ENCODE data around the gene SHISA2. TPM values are rescaled to one million over a fixed set of nuclear protein-coding genes. Genes with fewer than 3 reads are reported as not detected.
A peak's percentile ranks its signal among the peaks of the same experiment; 100 is the strongest.

Gene SHISA2
- total RNA-seq, 3 donors from 2014 or later (not counting 1 experiment from before 2014, with no cell fraction given) = 0.11 TPM; not detected in 2

GRCh38 chr13:26037302-26037701, 14.5 kb downstream of the SHISA2 start:
- H3K4me3 ChIP-seq (ENCODE audit: low read length) = no peak overlapping the region
- DNase-seq (peak in 1 of 2 donors; percentile 57), ATAC-seq (peak in 1 of 3 donors; percentile 46)
- H3K36me3 Mint-ChIP-seq = no peaks in the 10 kb centered on the region
- H3K27ac ChIP-seq (ENCODE audit: low read length) = no peak overlapping the region
- 80% methylated on average over 2 of the region's 2 CpGs for WGBS (ENCODE audit: insufficient coverage)
- no peaks in the 10 kb centered on the region for H3K27me3 ChIP-seq (ENCODE audit: control insufficient read depth, insufficient read depth, low read length)
- no peak overlapping the region for H3K27ac Mint-ChIP-seq
- no peaks in the 10 kb centered on the region for H3K9me3 Mint-ChIP-seq
- no peaks in the 10 kb centered on the region for H3K36me3 ChIP-seq (ENCODE audit: control insufficient read depth, insufficient read depth, low read length)
- peak; percentile 33 for TF ChIP-seq CTCF (IDR thresholded peaks at IDR 0.05)
- no peaks in the 10 kb centered on the region for H3K4me1 Mint-ChIP-seq
- peaks cover 0 to 4% of the 10 kb centered on the region in 2 donors for H3K27me3 Mint-ChIP-seq (ENCODE audit: low read depth in 2 of 2)
- no peak overlapping the region for H3K4me3 Mint-ChIP-seq
- H3K9me3 ChIP-seq (ENCODE audit: control insufficient read depth, insufficient read depth, low read length) = no peaks in the 10 kb centered on the region
- no peaks in the 10 kb centered on the region for H3K4me1 ChIP-seq (ENCODE audit: control insufficient read depth, insufficient read depth, low read length)
- intact Hi-C loops (cut with micrococcal nuclease) = no loop called here

GRCh38 chr13:26036383-26036782, 15.4 kb downstream of the SHISA2 start:
- Mint-ChIP-seq H3K4me1 (no peaks in the 10 kb centered on the region), H3K27me3 (ENCODE audit: low read depth in 2 of 2) (peaks cover 0 to 4% of the 10 kb centered on the region in 2 donors), H3K9me3 (no peaks in the 10 kb centered on the region), H3K4me3 (no peak overlapping the region), H3K36me3 (no peaks in the 10 kb centered on the region), H3K27ac (no peak overlapping the region)
- Histone ChIP-seq H3K27me3 (ENCODE audit: control insufficient read depth, insufficient read depth, low read length) (no peaks in the 10 kb centered on the region), H3K4me1 (ENCODE audit: control insufficient read depth, insufficient read depth, low read length) (no peaks in the 10 kb centered on the region), H3K36me3 (ENCODE audit: control insufficient read depth, insufficient read depth, low read length) (no peaks in the 10 kb centered on the region), H3K27ac (ENCODE audit: low read length) (no peak overlapping the region), H3K9me3 (ENCODE audit: control insufficient read depth, insufficient read depth, low read length) (no peaks in the 10 kb centered on the region), H3K4me3 (ENCODE audit: low read length) (no peak overlapping the region)
- 93% methylated on average over 3 of the region's 4 CpGs for WGBS (ENCODE audit: insufficient coverage)
- intact Hi-C loops (cut with micrococcal nuclease) = no loop called here
- TF ChIP-seq CTCF (IDR thresholded peaks at IDR 0.05) = no peak
- ATAC-seq = no peak
- no peak for DNase-seq

GRCh38 chr13:26034018-26034417, 17.8 kb downstream of the SHISA2 start:
- H3K27ac Mint-ChIP-seq = no peak overlapping the region
- ATAC-seq = no peak
- intact Hi-C loops (cut with micrococcal nuclease) = no loop called here
- no peaks in the 10 kb centered on the region for H3K36me3 Mint-ChIP-seq
- no peaks in the 10 kb centered on the region for H3K36me3 ChIP-seq (ENCODE audit: control insufficient read depth, insufficient read depth, low read length)
- no peak overlapping the region for H3K4me3 ChIP-seq (ENCODE audit: low read length)
- no peaks in the 10 kb centered on the region for H3K9me3 ChIP-seq (ENCODE audit: control insufficient read depth, insufficient read depth, low read length)
- H3K27me3 Mint-ChIP-seq (ENCODE audit: low read depth in 2 of 2) = peaks cover 6 to 7% of the 10 kb centered on the region in 2 donors
- TF ChIP-seq CTCF (IDR thresholded peaks at IDR 0.05) = no peak
- H3K27me3 ChIP-seq (ENCODE audit: control insufficient read depth, insufficient read depth, low read length) = no peaks in the 10 kb centered on the region
- H3K4me1 ChIP-seq (ENCODE audit: control insufficient read depth, insufficient read depth, low read length) = no peaks in the 10 kb centered on the region
- no peak for DNase-seq
- WGBS (ENCODE audit: insufficient coverage) = 98% methylated on average over 3 of the region's 3 CpGs
- H3K27ac ChIP-seq (ENCODE audit: low read length) = no peak overlapping the region
- no peak overlapping the region for H3K4me3 Mint-ChIP-seq
- no peaks in the 10 kb centered on the region for H3K4me1 Mint-ChIP-seq
- no peaks in the 10 kb centered on the region for H3K9me3 Mint-ChIP-seq

GRCh38 chr13:26030331-26030730, 21.5 kb downstream of the SHISA2 start:
- Histone ChIP-seq H3K27me3 (ENCODE audit: control insufficient read depth, insufficient read depth, low read length) (no peaks in the 10 kb centered on the region), H3K4me3 (ENCODE audit: low read length) (no peak overlapping the region), H3K9me3 (ENCODE audit: control insufficient read depth, insufficient read depth, low read length) (no peaks in the 10 kb centered on the region), H3K36me3 (ENCODE audit: control insufficient read depth, insufficient read depth, low read length) (no peaks in the 10 kb centered on the region), H3K4me1 (ENCODE audit: control insufficient read depth, insufficient read depth, low read length) (no peaks in the 10 kb centered on the region), H3K27ac (ENCODE audit: low read length) (no peak overlapping the region)
- no peaks in the 10 kb centered on the region for H3K36me3 Mint-ChIP-seq
- ATAC-seq (peak in 1 of 3 donors; percentile 27), DNase-seq (no peak)
- no peak overlapping the region for H3K27ac Mint-ChIP-seq
- TF ChIP-seq CTCF (IDR thresholded peaks at IDR 0.05) = no peak
- H3K27me3 Mint-ChIP-seq (ENCODE audit: low read depth in 2 of 2) = peaks cover 10 to 14% of the 10 kb centered on the region in 2 donors
- H3K4me1 Mint-ChIP-seq = no peaks in the 10 kb centered on the region
- no peak overlapping the region for H3K4me3 Mint-ChIP-seq
- H3K9me3 Mint-ChIP-seq = no peaks in the 10 kb centered on the region
- intact Hi-C loops (cut with micrococcal nuclease) = no loop called here
- 95% methylated on average over 3 of the region's 4 CpGs for WGBS (ENCODE audit: insufficient coverage)

All from natural killer cell (primary cell).